Naive thymus-derived CD4-positive, alpha-beta T cell (primary cell): ENCODE data around the gene MCL1. TPM values are rescaled to one million over a fixed set of nuclear protein-coding genes. Genes with fewer than 3 reads are reported as not detected.

Experiments used
- ATAC-seq: fragments of 150-1000 bp; cut with Tn5 transposase; 2 replicates; pipeline ENCODE4 v1.10.0; 2021; ENCODE audit warnings: mild to moderate bottlenecking, moderate library complexity
- CTCF ChIA-PET: fragments of 350-600 bp; sonication (Branson Sonifier 250); formaldehyde crosslinking; loops from one replicate; lab custom pipeline; 2021; ENCODE audit warnings: antibody characterized with exemption; lab: Charles Lee
- POLR2A ChIA-PET: fragments of 350-600 bp; sonication (Branson Sonifier 250); formaldehyde crosslinking; loops from one replicate; lab custom pipeline; 2021; ENCODE audit warnings: antibody characterized with exemption, inconsistent platforms; lab: Charles Lee
- DNase-seq, 9 donors: peaks; one replicate each; pipeline versions ENCODE4 v3.0.0 to v3.0.0-alpha.2; 2020 to 2022; ENCODE audit warnings: mixed read lengths in 1 of 9
- H3K27ac ChIP-seq: one replicate; pipeline ENCODE4 v1.7.0; 2013; ENCODE audit warnings: mild to moderate bottlenecking, low read depth, low read length, moderate library complexity
- H3K27me3 ChIP-seq, 2 donors: one replicate each; pipeline ENCODE4 v1.7.0; 2013; ENCODE audit warnings: low read length in 2 of 2, mild to moderate bottlenecking in 2 of 2, moderate library complexity in 2 of 2; ENCODE audit not compliant: control insufficient read depth in 2 of 2, insufficient read depth in 2 of 2
- H3K36me3 ChIP-seq, 3 experiments: 1 replicate in 2 of 3; 2 replicates in 1 of 3; pipeline ENCODE4 v1.7.0; 2013; ENCODE audit warnings: low read length in 3 of 3, mild to moderate bottlenecking in 3 of 3, moderate library complexity in 1 of 3; ENCODE audit not compliant: insufficient read depth in 3 of 3, control insufficient read depth in 2 of 3
- H3K4me1 ChIP-seq, 2 donors: one replicate each; pipeline ENCODE4 v1.7.0; 2013; ENCODE audit warnings: low read length in 2 of 2, mild to moderate bottlenecking in 2 of 2, moderate library complexity in 1 of 2; ENCODE audit not compliant: control insufficient read depth in 2 of 2, insufficient read depth in 2 of 2
- H3K4me3 ChIP-seq: 2 replicates; pipeline ENCODE4 v1.7.0; 2013; ENCODE audit warnings: mild to moderate bottlenecking, low read length
- H3K9me3 ChIP-seq, 3 experiments: 1 replicate in 2 of 3; 2 replicates in 1 of 3; pipeline ENCODE4 v1.7.0; 2013; ENCODE audit warnings: low read length in 3 of 3; ENCODE audit not compliant: control insufficient read depth in 2 of 3
- H3K27ac Mint-ChIP-seq, 9 donors: one replicate each; pipeline ENCODE4 v1.8.0; 2020 to 2022; ENCODE audit warnings: mixed read lengths in 9 of 9, mild to moderate bottlenecking in 8 of 9, moderate library complexity in 5 of 9, inconsistent platforms in 2 of 9
- H3K27me3 Mint-ChIP-seq, 5 donors: one replicate each; pipeline ENCODE4 v1.8.0; 2021 to 2022; ENCODE audit warnings: mixed read lengths in 5 of 5, mild to moderate bottlenecking in 1 of 5
- H3K36me3 Mint-ChIP-seq, 5 donors: one replicate each; pipeline ENCODE4 v1.8.0; 2020 to 2022; ENCODE audit warnings: mixed read lengths in 5 of 5, mild to moderate bottlenecking in 3 of 5, inconsistent platforms in 1 of 5
- H3K4me1 Mint-ChIP-seq, 7 donors: one replicate each; pipeline ENCODE4 v1.8.0; 2020 to 2022; ENCODE audit warnings: mixed read lengths in 7 of 7, mild to moderate bottlenecking in 3 of 7, inconsistent platforms in 1 of 7
- H3K4me3 Mint-ChIP-seq, 10 donors: one replicate each; pipeline ENCODE4 v1.8.0; 2020 to 2022; ENCODE audit warnings: mild to moderate bottlenecking in 10 of 10, mixed read lengths in 10 of 10, moderate library complexity in 6 of 10, inconsistent platforms in 2 of 10
- H3K9me3 Mint-ChIP-seq, 11 donors: one replicate each; pipeline ENCODE4 v1.8.0; 2020 to 2022; ENCODE audit warnings: mixed read lengths in 11 of 11, mild to moderate bottlenecking in 4 of 11, inconsistent platforms in 1 of 11, moderate library complexity in 1 of 11
- intact Hi-C, 2 donors: fragments of 100-400 bp; cut with micrococcal nuclease; formaldehyde crosslinking; loops; one replicate each; pipeline ENCODE4 v1.15.1; 2023
- polyA plus RNA-seq, 2 donors: library from polyadenylated mRNA; unstranded; fragments of 300-500 nt; fragmentation: Illumina TruSeq; gene quantifications; one replicate each; pipeline ENCODE4 v1.2.3, GENCODE V29; 2021
- total RNA-seq, 6 experiments: library from RNA in 5 of 6; stranded (reverse) in 5 of 6; gene quantifications; 1 replicate in 5 of 6; 2 replicates in 1 of 6; pipeline ENCODE4 v1.2.3 and lab custom pipeline; 2021 to 2026

Gene MCL1
- total and polyA plus RNA-seq, 7 experiments from 2014 or later = 171 to 1,400 (median 314) TPM

DNA sequence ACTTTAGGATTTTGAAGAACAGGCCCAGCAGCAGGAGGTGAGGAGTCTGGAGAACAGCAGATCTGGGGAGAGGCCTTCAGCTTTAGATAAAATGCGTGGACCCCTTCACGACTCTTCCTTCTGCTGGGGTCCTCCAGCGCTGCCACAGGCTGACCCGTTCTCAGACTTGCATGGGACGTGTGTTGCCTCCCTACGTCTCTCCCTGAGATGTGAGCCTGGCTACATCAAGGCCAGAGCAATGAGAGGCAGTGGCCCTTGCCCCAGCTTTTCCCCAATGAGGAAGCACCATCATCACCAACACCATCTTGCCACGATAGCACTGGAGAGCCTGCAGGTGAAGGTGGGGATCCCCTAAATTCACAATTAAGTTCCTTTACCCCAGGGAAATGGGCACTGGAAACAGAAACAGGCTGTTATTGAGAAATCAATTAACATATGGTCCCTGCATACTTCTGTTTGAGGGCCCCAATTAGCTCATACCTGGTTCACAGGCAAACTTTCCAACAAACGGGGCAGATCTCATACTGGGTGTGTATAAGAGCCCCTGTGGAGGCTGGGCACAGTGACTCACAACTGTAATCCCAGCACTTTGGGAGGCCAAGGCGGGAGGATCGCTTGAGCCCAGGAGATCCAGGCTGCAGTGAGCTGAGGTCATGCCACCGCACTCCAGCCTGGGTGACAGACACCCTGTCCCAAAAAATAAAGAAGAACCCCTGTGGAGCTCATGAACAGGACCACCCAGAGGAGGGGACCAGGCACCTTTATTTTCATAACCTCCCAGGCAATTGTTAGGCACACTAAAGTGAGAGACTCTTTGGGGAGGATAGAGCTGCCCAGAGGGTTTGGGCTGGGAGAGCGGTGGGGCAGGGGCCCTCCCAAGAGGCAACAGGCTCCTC lies 42.3 kb downstream of the MCL1 start:
- intact Hi-C loops = no loop called here
- Mint-ChIP-seq H3K9me3 (no peaks in the 10 kb centered on the region), H3K27ac (no peak overlapping the region), H3K4me3 (no peak overlapping the region), H3K27me3 (peaks cover 0 to 7% (median 1%) of the 10 kb centered on the region in 5 donors), H3K4me1 (peaks cover 0 to 6% (median 4%) of the 10 kb centered on the region in 7 donors), H3K36me3 (no peaks in the 10 kb centered on the region)
- Histone ChIP-seq H3K36me3 (no peaks in the 10 kb centered on the region), H3K27me3 (no peaks in the 10 kb centered on the region), H3K27ac (no peak overlapping the region), H3K4me1 (no peaks in the 10 kb centered on the region), H3K4me3 (no peak overlapping the region), H3K9me3 (no peaks in the 10 kb centered on the region)
- CTCF ChIA-PET = no interaction called here
- DNase-seq (no peak), ATAC-seq (no peak)
- POLR2A ChIA-PET = interaction anchor here (0.6 kb wide), 1 partner anchor 120 kb away, joined by 4 read pairs; no protein-coding TSS in a partner anchor

DNA sequence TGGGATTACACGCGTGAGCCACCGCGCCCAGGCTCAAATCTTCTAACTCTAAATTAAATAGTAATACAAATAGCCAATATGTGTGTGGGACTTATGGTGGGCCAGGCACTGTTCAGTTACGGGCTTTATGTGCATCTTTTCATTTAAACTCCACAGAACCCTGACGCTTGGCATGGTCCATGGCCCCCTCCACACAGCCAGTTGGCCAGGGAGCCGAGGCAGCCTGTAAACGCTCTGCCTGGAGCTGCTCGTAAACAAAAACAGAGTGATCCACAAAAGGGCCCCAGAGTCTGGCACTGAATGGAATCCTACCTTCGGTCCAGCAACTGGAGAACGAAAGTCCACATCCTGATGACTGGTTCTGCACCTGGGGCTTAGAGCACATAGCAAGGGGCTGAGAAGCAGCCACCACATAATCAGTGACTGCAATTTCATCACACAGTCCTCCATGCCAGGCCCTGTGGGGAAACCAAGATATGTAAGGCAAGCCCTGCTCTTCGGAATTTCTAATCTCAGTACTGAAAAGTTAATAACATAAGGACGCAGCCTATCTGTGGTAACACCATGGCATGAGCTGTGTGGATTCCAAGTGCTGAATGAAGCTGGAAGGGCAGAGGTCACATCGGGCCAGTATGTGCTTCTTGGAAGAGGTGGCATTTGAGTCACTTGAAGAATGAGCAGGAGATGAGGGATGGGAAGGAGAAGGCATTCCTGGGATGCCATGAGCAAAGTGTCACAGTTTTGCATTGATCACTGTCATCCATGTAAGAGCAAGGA lies 43.7 kb downstream of the MCL1 start:
- Histone ChIP-seq H3K36me3 (no peaks in the 10 kb centered on the region), H3K4me3 (no peak overlapping the region), H3K9me3 (no peaks in the 10 kb centered on the region), H3K27me3 (no peaks in the 10 kb centered on the region), H3K4me1 (no peaks in the 10 kb centered on the region), H3K27ac (no peak overlapping the region)
- H3K4me3 Mint-ChIP-seq = no peak overlapping the region
- H3K27ac Mint-ChIP-seq = no peak overlapping the region
- intact Hi-C loops = no loop called here
- CTCF ChIA-PET = interaction anchor here (0.6 kb wide), 1 partner anchor 72 kb away, joined by 3 read pairs; no protein-coding TSS in a partner anchor
- H3K9me3 Mint-ChIP-seq = no peaks in the 10 kb centered on the region
- ATAC-seq (no peak), DNase-seq (no peak)
- POLR2A ChIA-PET = no interaction called here
- no peaks in the 10 kb centered on the region for H3K36me3 Mint-ChIP-seq
- H3K27me3 Mint-ChIP-seq = peaks cover 0 to 7% (median 0%) of the 10 kb centered on the region in 5 donors
- H3K4me1 Mint-ChIP-seq = peaks cover 0 to 6% (median 4%) of the 10 kb centered on the region in 7 donors

DNA sequence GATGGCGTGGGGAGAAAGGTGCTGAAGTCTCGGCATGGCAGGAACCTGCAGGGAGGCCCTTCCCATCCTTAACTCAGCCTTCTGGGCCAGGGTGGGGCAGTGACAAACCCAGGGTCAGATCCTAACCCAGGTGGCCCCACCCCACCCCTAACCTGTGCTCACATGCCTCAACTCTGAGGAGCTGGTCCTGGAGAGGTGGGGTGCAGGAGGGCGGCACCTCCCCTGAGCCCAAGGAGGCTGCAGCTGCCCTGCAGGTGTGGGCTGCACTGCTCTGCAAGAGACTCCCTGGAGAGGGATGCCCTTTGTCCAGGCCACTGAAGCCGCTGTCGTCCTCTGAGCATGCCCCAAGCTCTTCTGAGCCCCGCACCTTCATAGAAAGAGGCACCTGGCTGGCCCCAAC lies 45.4 kb downstream of the MCL1 start:
- POLR2A ChIA-PET = no interaction called here

DNA sequence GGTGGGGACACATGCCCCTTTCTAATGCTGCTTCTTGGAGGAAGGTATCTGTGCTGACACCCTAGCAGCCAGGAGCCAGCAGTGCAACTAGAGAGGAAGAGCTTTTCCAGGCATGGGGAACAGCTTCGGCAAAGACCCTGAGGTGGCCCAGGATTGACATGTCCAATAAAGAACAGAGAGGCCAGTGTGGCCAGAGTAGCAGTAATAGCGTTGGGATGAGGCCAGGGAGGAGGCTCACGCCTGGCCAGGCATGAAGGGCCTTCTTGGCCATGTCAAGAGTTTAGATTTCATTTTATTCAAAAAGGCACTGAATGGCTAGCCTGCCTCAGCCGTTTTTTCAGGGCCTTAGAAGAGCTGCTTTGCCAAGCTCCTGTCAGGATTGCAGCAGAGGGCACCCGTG lies 46.5 kb downstream of the MCL1 start:
- no peaks in the 10 kb centered on the region for H3K36me3 ChIP-seq
- ATAC-seq (no peak), DNase-seq (no peak)
- H3K27me3 Mint-ChIP-seq = peaks cover 0 to 5% (median 0%) of the 10 kb centered on the region in 5 donors
- CTCF ChIA-PET = interaction anchor here (0.7 to 1.3 kb wide), 6 partner anchors 45 to 667 kb away, joined by 3 to 4 read pairs (median 4); partner anchors contain the start of gene TARS2
- H3K36me3 Mint-ChIP-seq = no peaks in the 10 kb centered on the region
- peaks cover 0 to 6% (median 4%) of the 10 kb centered on the region in 7 donors for H3K4me1 Mint-ChIP-seq
- H3K27ac Mint-ChIP-seq = peak overlapping the region in 1 of 9 donors; percentile 7
- H3K4me3 Mint-ChIP-seq = no peak overlapping the region
- POLR2A ChIA-PET = interaction anchor here (0.7 to 1.2 kb wide), 3 partner anchors 33 to 139 kb away, joined by 3 read pairs; no protein-coding TSS in a partner anchor
- H3K27me3 ChIP-seq = no peaks in the 10 kb centered on the region
- H3K9me3 Mint-ChIP-seq = no peaks in the 10 kb centered on the region
- H3K27ac ChIP-seq = no peak overlapping the region
- intact Hi-C loops = loop anchor here (1.0 to 2.0 kb wide), 4 partner anchors 46 to 278 kb away; partner anchors contain the start of gene TARS2 (in 1 of the 2)
- H3K4me3 ChIP-seq = no peak overlapping the region
- H3K9me3 ChIP-seq = no peaks in the 10 kb centered on the region
- no peaks in the 10 kb centered on the region for H3K4me1 ChIP-seq

More for the DNA sequence above, 45.4 kb downstream of the MCL1 start:
- Mint-ChIP-seq H3K4me3 (no peak overlapping the region), H3K4me1 (peaks cover 0 to 6% (median 4%) of the 10 kb centered on the region in 7 donors), H3K36me3 (no peaks in the 10 kb centered on the region), H3K9me3 (no peaks in the 10 kb centered on the region), H3K27me3 (peaks cover 0 to 5% (median 0%) of the 10 kb centered on the region in 5 donors), H3K27ac (no peak overlapping the region)
- DNase-seq = no peak
- ATAC-seq = no peak
- intact Hi-C loops = no loop called here
- Histone ChIP-seq H3K4me1 (no peaks in the 10 kb centered on the region), H3K27ac (no peak overlapping the region), H3K27me3 (no peaks in the 10 kb centered on the region), H3K9me3 (no peaks in the 10 kb centered on the region), H3K4me3 (no peak overlapping the region), H3K36me3 (no peaks in the 10 kb centered on the region)
- CTCF ChIA-PET = interaction anchor here (1.2 kb wide), 2 partner anchors 69 to 95 kb away, joined by 3 read pairs; partner anchors contain the start of gene ENSA

DNA sequence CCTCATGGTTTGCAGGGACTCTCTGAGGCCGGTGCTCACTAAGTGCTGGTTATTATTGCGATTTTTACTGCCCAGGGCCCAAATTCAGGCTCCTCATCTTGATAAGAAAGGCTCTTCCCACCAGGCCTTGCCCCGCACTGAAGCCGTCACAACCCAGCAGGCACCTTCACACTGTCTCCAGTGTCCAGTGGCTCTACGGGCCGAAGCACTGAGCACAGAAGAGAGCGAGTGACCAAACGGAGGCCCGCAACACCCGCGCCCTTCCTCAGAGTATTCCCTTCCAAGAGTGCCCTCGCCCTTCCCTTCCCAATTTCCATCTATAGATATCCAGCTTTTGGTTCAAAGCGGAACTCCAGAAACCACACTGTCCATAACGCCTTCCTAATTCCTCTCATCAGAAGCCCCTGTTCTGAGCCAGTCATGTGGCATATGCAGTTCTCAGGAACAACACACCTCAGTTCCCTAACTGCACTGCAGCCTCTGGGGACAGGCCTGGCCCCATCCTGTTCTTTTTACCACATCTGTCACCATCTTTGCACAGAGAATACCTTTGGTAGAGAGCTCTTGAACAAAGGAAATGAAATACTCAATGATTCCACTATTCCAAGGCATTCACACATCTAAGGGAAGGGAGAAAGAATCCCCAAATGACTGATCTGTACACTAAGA lies 48.8 kb downstream of the MCL1 start:
- no peaks in the 10 kb centered on the region for H3K9me3 Mint-ChIP-seq
- no peaks in the 10 kb centered on the region for H3K27me3 ChIP-seq
- H3K4me1 Mint-ChIP-seq = peaks cover 0 to 6% (median 4%) of the 10 kb centered on the region in 7 donors
- DNase-seq (no peak), ATAC-seq (no peak)
- no peak overlapping the region for H3K27ac ChIP-seq
- CTCF ChIA-PET = interaction anchor here (1.0 to 1.2 kb wide), 3 partner anchors 41 to 149 kb away, joined by 3 to 4 read pairs (median 4); no protein-coding TSS in a partner anchor
- H3K36me3 Mint-ChIP-seq = no peaks in the 10 kb centered on the region
- no peaks in the 10 kb centered on the region for H3K9me3 ChIP-seq
- intact Hi-C loops = no loop called here
- no peaks in the 10 kb centered on the region for H3K27me3 Mint-ChIP-seq
- no peak overlapping the region for H3K4me3 ChIP-seq
- no peaks in the 10 kb centered on the region for H3K4me1 ChIP-seq
- POLR2A ChIA-PET = no interaction called here
- H3K27ac Mint-ChIP-seq = no peak overlapping the region
- H3K36me3 ChIP-seq = no peaks in the 10 kb centered on the region
- H3K4me3 Mint-ChIP-seq = no peak overlapping the region

DNA sequence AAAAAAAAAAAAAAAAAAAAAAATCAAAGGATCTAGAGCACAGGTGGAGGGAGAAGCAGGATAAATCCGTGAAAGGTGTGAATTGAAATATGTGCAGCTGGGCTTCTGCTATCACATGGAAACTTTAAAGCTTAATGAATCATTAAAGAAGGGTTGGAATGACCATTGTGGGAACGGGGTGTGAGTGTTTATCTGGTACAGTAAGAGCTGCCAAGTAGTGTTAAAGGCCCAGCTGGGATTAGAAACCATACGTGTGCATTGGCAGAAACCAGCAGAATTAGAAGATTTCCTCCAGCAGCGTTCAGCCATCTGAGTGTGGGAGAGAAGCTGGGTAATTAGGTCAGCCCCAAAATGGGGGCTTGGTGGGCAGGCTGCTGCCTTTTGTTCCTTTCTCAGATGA lies 50.4 kb downstream of the MCL1 start:
- Mint-ChIP-seq H3K9me3 (no peaks in the 10 kb centered on the region), H3K27me3 (no peaks in the 10 kb centered on the region), H3K27ac (no peak overlapping the region), H3K4me1 (peaks cover 0 to 6% (median 4%) of the 10 kb centered on the region in 7 donors), H3K36me3 (no peaks in the 10 kb centered on the region), H3K4me3 (no peak overlapping the region)
- CTCF ChIA-PET = no interaction called here
- H3K27me3 ChIP-seq = no peaks in the 10 kb centered on the region
- H3K36me3 ChIP-seq = no peaks in the 10 kb centered on the region
- H3K27ac ChIP-seq = no peak overlapping the region
- no peaks in the 10 kb centered on the region for H3K9me3 ChIP-seq
- no peak for DNase-seq
- POLR2A ChIA-PET = no interaction called here
- H3K4me1 ChIP-seq = no peaks in the 10 kb centered on the region
- no peak overlapping the region for H3K4me3 ChIP-seq
- ATAC-seq = no peak
- intact Hi-C loops = no loop called here
